ENCODE measurements around the gene ATP9A. TPM values are rescaled to one million over a fixed set of nuclear protein-coding genes. Genes with fewer than 3 reads are reported as not detected.

Gene ATP9A
- total and polyA plus RNA-seq, 4 donors, result 2.4 to 16.7 (median 9.9) TPM

DNA sequence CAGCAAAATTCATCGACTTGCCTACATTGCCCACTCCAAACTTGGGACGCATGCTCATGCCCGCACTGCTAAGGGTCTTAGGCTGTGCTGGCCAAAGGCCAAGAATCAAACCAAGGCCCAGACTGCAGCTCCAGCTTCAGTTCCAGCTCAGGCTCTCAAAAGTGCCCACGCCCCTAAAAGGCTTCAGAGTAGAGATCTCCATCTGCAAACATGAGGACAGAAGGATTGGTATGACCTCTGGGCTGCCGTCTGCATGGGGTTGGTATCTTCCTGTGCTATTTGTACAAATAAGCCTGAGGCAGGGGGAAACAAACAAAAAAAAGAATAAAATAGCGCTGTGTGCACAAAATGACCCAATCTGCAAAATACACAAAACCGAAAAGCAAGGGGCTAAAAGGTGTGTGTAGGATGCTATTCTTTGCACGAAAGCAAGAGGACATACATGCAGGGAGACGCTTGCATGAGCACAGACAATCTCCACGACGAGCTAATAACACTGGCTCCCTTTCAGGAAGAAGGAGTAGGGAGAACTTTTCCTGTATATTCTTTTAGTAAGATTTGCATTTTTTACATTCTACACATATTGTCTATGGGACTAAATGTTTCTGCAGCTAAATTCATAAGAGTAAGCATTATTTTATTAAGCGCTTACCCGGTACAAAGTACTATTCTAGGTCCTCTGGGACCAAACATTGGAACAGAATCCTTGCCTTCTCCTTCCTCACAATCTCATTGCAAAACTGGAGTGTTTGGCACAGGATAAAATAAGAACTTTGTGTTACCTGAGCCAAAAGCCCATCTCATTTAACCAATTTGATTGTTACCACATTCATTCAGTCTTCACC is 33.1 kb downstream of the ATP9A start:
- no peak overlapping the region for H3K9ac ChIP-seq (ENCODE audit: low read depth in 1 of 2, low read length in 2 of 2)
- no peaks in the 10 kb centered on the region for H3K27me3 ChIP-seq (ENCODE audit: control insufficient read depth in 4 of 4, insufficient read depth in 4 of 4, low read length in 3 of 4)
- no peaks in the 10 kb centered on the region for H3K36me3 ChIP-seq (ENCODE audit: control insufficient read depth in 4 of 4, insufficient read depth in 3 of 4, low read depth in 1 of 4, low read length in 3 of 4)
- no peak overlapping the region for H3K4me3 ChIP-seq (ENCODE audit: low read depth in 1 of 3, low read length in 3 of 3)
- H3K9me3 ChIP-seq (ENCODE audit: control insufficient read depth in 4 of 4, low read length in 3 of 4), result no peaks in the 10 kb centered on the region
- no peaks in the 10 kb centered on the region for H3K4me1 ChIP-seq (ENCODE audit: control insufficient read depth in 4 of 4, insufficient read depth in 4 of 4, low read length in 3 of 4)
- TF ChIP-seq TAF1 (conservative IDR thresholded peaks at IDR 0.05) (no peak), FOXA1 (IDR thresholded peaks at IDR 0.05) (no peak), GABPA (IDR thresholded peaks at IDR 0.05 in 1 of 2, conservative IDR thresholded peaks at IDR 0.05 in 1 of 2) (no peak), EGR1 (IDR thresholded peaks at IDR 0.05; ENCODE audit: low read depth in 2 of 2) (no peak), HNF4G (IDR thresholded peaks at IDR 0.05) (no peak), SP1 (IDR thresholded peaks at IDR 0.05) (no peak), RAD21 (IDR thresholded peaks at IDR 0.05) (no peak)
- TF ChIP-seq, protein P1, sequence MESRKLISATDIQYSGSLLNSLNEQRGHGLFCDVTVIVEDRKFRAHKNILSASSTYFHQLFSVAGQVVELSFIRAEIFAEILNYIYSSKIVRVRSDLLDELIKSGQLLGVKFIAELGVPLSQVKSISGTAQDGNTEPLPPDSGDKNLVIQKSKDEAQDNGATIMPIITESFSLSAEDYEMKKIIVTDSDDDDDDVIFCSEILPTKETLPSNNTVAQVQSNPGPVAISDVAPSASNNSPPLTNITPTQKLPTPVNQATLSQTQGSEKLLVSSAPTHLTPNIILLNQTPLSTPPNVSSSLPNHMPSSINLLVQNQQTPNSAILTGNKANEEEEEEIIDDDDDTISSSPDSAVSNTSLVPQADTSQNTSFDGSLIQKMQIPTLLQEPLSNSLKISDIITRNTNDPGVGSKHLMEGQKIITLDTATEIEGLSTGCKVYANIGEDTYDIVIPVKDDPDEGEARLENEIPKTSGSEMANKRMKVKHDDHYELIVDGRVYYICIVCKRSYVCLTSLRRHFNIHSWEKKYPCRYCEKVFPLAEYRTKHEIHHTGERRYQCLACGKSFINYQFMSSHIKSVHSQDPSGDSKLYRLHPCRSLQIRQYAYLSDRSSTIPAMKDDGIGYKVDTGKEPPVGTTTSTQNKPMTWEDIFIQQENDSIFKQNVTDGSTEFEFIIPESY (IDR thresholded peaks at IDR 0.05), result no peak
- TF ChIP-seq, protein P2, sequence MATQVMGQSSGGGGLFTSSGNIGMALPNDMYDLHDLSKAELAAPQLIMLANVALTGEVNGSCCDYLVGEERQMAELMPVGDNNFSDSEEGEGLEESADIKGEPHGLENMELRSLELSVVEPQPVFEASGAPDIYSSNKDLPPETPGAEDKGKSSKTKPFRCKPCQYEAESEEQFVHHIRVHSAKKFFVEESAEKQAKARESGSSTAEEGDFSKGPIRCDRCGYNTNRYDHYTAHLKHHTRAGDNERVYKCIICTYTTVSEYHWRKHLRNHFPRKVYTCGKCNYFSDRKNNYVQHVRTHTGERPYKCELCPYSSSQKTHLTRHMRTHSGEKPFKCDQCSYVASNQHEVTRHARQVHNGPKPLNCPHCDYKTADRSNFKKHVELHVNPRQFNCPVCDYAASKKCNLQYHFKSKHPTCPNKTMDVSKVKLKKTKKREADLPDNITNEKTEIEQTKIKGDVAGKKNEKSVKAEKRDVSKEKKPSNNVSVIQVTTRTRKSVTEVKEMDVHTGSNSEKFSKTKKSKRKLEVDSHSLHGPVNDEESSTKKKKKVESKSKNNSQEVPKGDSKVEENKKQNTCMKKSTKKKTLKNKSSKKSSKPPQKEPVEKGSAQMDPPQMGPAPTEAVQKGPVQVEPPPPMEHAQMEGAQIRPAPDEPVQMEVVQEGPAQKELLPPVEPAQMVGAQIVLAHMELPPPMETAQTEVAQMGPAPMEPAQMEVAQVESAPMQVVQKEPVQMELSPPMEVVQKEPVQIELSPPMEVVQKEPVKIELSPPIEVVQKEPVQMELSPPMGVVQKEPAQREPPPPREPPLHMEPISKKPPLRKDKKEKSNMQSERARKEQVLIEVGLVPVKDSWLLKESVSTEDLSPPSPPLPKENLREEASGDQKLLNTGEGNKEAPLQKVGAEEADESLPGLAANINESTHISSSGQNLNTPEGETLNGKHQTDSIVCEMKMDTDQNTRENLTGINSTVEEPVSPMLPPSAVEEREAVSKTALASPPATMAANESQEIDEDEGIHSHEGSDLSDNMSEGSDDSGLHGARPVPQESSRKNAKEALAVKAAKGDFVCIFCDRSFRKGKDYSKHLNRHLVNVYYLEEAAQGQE (IDR thresholded peaks at IDR 0.05), result no peak
- WGBS, result 68% methylated on average over 13 of the region's 13 CpGs
- DNase-seq (ENCODE audit: low spot score), result no peak
- no peak overlapping the region for H3K27ac ChIP-seq (ENCODE audit: low read depth in 1 of 2, low read length in 2 of 2)

DNA sequence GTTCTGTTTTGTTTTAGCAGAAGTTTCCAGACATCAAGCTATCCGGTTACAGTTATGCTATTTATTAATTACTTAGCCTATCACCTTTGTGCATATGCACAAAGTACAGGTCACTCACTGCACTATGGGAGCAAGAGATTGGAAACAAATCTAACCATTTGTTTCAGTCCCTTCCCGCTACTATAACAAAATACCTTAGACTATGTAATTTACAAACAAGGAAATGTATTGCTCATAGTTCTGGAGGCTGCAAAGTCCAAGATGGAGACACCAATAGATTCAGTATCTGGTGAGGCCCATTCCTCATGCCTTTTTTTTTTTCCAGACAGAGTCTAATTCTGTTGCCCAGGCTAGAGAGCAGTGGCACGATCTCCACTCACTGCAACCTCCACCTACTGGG is 35.1 kb downstream of the ATP9A start:
- no peak overlapping the region for H3K27ac ChIP-seq (ENCODE audit: low read depth in 1 of 2, low read length in 2 of 2)
- H3K4me3 ChIP-seq (ENCODE audit: low read depth in 1 of 3, low read length in 3 of 3), result no peak overlapping the region
- WGBS, result 91% methylated on average over 3 of the region's 3 CpGs
- no peak overlapping the region for H3K9ac ChIP-seq (ENCODE audit: low read depth in 1 of 2, low read length in 2 of 2)
- peaks cover 0 to 2% (median 0%) of the 10 kb centered on the region in 4 donors for H3K36me3 ChIP-seq (ENCODE audit: control insufficient read depth in 4 of 4, insufficient read depth in 3 of 4, low read depth in 1 of 4, low read length in 3 of 4)
- H3K27me3 ChIP-seq (ENCODE audit: control insufficient read depth in 4 of 4, insufficient read depth in 4 of 4, low read length in 3 of 4), result no peaks in the 10 kb centered on the region
- H3K9me3 ChIP-seq (ENCODE audit: control insufficient read depth in 4 of 4, low read length in 3 of 4), result no peaks in the 10 kb centered on the region
- DNase-seq (ENCODE audit: low spot score), result no peak
- H3K4me1 ChIP-seq (ENCODE audit: control insufficient read depth in 4 of 4, insufficient read depth in 4 of 4, low read length in 3 of 4), result no peaks in the 10 kb centered on the region
- TF ChIP-seq, protein P1 (IDR thresholded peaks at IDR 0.05), result no peak
- TF ChIP-seq FOXA1 (IDR thresholded peaks at IDR 0.05) (no peak), NR2F2 (IDR thresholded peaks at IDR 0.05) (no peak), EGR1 (IDR thresholded peaks at IDR 0.05; ENCODE audit: low read depth in 2 of 2) (no peak), HNF4G (IDR thresholded peaks at IDR 0.05) (no peak), RXRA (IDR thresholded peaks at IDR 0.05) (no peak), FOXA2 (IDR thresholded peaks at IDR 0.05) (no peak), HNF4A (conservative IDR thresholded peaks at IDR 0.05) (no peak), JUND (IDR thresholded peaks at IDR 0.05) (no peak), SP1 (IDR thresholded peaks at IDR 0.05) (no peak), GABPA (IDR thresholded peaks at IDR 0.05 in 1 of 2, conservative IDR thresholded peaks at IDR 0.05 in 1 of 2) (no peak)
- TF ChIP-seq, protein P3, sequence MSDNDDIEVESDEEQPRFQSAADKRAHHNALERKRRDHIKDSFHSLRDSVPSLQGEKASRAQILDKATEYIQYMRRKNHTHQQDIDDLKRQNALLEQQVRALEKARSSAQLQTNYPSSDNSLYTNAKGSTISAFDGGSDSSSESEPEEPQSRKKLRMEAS (IDR thresholded peaks at IDR 0.05), result no peak
- TF ChIP-seq, protein P2 (IDR thresholded peaks at IDR 0.05), result no peak
- TF ChIP-seq, protein P4, sequence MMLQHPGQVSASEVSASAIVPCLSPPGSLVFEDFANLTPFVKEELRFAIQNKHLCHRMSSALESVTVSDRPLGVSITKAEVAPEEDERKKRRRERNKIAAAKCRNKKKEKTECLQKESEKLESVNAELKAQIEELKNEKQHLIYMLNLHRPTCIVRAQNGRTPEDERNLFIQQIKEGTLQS (IDR thresholded peaks at IDR 0.05), result no peak
- TF ChIP-seq, protein P5, sequence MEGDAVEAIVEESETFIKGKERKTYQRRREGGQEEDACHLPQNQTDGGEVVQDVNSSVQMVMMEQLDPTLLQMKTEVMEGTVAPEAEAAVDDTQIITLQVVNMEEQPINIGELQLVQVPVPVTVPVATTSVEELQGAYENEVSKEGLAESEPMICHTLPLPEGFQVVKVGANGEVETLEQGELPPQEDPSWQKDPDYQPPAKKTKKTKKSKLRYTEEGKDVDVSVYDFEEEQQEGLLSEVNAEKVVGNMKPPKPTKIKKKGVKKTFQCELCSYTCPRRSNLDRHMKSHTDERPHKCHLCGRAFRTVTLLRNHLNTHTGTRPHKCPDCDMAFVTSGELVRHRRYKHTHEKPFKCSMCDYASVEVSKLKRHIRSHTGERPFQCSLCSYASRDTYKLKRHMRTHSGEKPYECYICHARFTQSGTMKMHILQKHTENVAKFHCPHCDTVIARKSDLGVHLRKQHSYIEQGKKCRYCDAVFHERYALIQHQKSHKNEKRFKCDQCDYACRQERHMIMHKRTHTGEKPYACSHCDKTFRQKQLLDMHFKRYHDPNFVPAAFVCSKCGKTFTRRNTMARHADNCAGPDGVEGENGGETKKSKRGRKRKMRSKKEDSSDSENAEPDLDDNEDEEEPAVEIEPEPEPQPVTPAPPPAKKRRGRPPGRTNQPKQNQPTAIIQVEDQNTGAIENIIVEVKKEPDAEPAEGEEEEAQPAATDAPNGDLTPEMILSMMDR (IDR thresholded peaks at IDR 0.05; ENCODE audit: low read depth, low read length, missing input control), result no peak

Data from liver (tissue), 9 donors.